ENCODE data around the gene GMPPB.

The GMPPB gene

GRCh38 chr3:49747792-49748480, 24.2 kb upstream of the GMPPB start:
- no peak overlapping the region for H3K4me3 ChIP-seq (ENCODE audit: low read depth, low read length)
- TF ChIP-seq CTCF (IDR thresholded peaks at IDR 0.05; ENCODE audit: low read depth, low read length, missing control alignments) = no peak
- no peak for DNase-seq (ENCODE audit: low read depth)

GRCh38 chr3:49745986-49746385, 22.2 kb upstream of the GMPPB start:
- DNase-seq (ENCODE audit: low read depth) = no peak
- no peak for TF ChIP-seq CTCF (IDR thresholded peaks at IDR 0.05; ENCODE audit: low read depth, low read length, missing control alignments)
- H3K4me3 ChIP-seq (ENCODE audit: low read depth, low read length) = no peak overlapping the region

GRCh38 chr3:49740427-49740826, 16.7 kb upstream of the GMPPB start:
- no peak for DNase-seq (ENCODE audit: low read depth)
- no peak overlapping the region for H3K4me3 ChIP-seq (ENCODE audit: low read depth, low read length)
- TF ChIP-seq CTCF (IDR thresholded peaks at IDR 0.05; ENCODE audit: low read depth, low read length, missing control alignments) = no peak

- no peak for TF ChIP-seq CTCF (IDR thresholded peaks at IDR 0.05; ENCODE audit: low read depth, low read length, missing control alignments)
- no peak overlapping the region for H3K4me3 ChIP-seq (ENCODE audit: low read depth, low read length)
- DNase-seq (ENCODE audit: low read depth) = no peak
These were observed 14.4 kb upstream of the GMPPB start for GRCh38 chr3:49738067-49738713.

- no peak for TF ChIP-seq CTCF (IDR thresholded peaks at IDR 0.05; ENCODE audit: low read depth, low read length, missing control alignments)
- no peak overlapping the region for H3K4me3 ChIP-seq (ENCODE audit: low read depth, low read length)
- no peak for DNase-seq (ENCODE audit: low read depth)
These were observed 11.0 kb upstream of the GMPPB start for GRCh38 chr3:49734752-49735151.

- no peak for DNase-seq (ENCODE audit: low read depth)
- no peak for TF ChIP-seq CTCF (IDR thresholded peaks at IDR 0.05; ENCODE audit: low read depth, low read length, missing control alignments)
- H3K4me3 ChIP-seq (ENCODE audit: low read depth, low read length) = no peak overlapping the region
These were observed 9.8 kb upstream of the GMPPB start for GRCh38 chr3:49733551-49733950.

- DNase-seq (ENCODE audit: low read depth) = no peak
- no peak overlapping the region for H3K4me3 ChIP-seq (ENCODE audit: low read depth, low read length)
- no peak for TF ChIP-seq CTCF (IDR thresholded peaks at IDR 0.05; ENCODE audit: low read depth, low read length, missing control alignments)
These were observed 8.8 kb upstream of the GMPPB start for GRCh38 chr3:49732597-49732996.
